ENCODE data around the gene CHD8. TPM values are rescaled to one million over a fixed set of nuclear protein-coding genes. Genes with fewer than 3 reads are reported as not detected.

Gene CHD8
- total and polyA plus RNA-seq, 2 of the 13 experiments (the other 11 are each of a cell fraction or from before 2014, with no cell fraction given): 35.1 to 79.6 TPM

DNA sequence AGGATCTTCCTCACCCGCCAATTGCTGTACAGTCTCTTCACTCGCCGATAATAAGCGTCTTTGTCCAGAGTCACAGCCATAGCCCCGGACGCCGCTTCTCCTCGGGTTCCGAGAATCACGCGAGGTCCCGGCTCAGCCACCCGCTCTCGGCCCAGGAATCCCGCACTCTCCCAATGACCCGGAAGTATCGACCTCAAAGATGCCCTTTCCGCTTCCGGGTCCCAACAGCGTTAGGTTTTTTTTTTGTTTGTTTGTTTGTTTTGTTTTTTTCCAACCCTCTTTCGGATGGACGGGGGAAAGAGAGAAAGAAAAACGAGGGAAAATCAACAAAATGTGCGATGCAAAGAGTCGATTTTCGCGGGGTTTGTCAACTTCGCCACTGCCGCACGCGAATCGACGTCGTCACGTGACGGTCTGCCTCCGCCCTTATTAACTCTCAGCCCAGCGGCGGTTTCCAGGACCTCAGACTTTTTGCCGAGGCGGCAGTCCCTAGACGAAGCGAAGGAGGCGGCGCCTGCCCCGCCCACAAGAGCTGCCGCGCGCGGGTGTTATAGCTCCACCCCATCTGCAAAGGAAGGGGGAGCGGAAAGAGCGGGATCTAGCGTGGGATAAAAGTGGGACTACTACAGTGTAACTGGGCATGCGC, 72.0 kb downstream of the CHD8 start, which contains the start of gene SUPT16H (continued):
- TF ChIP-seq HDAC2 (CRISPR knock-in tag; IDR thresholded peaks at IDR 0.05) (peak; percentile 45; the same call in 1 of the 2 replicates), ZBTB1 (CRISPR knock-in tag; IDR thresholded peaks at IDR 0.05; ENCODE audit: borderline replicate concordance) (peak; percentile 82; the same call in 1 of the 2 replicates), ONECUT2 (CRISPR knock-in tag; IDR thresholded peaks at IDR 0.05) (no peak), ZNF839 (CRISPR knock-in tag; IDR thresholded peaks at IDR 0.05; ENCODE audit: borderline replicate concordance) (peak; percentile 100), ZNF33A (CRISPR knock-in tag; IDR thresholded peaks at IDR 0.05; ENCODE audit: borderline replicate concordance) (peak; percentile 82; the same call in 1 of the 2 replicates), TAF15 (IDR thresholded peaks at IDR 0.05; ENCODE audit: low read depth, low read length, poor library complexity, severe bottlenecking) (peak; percentile 98), MAZ (IDR thresholded peaks at IDR 0.05; ENCODE audit: borderline replicate concordance, low read depth, low read length) (peak; percentile 12; the same call in 1 of the 2 replicates), MAZ (CRISPR knock-in tag; IDR thresholded peaks at IDR 0.05; ENCODE audit: low read depth) (peak; percentile 37), DPF2 (CRISPR knock-in tag; IDR thresholded peaks at IDR 0.05; ENCODE audit: borderline replicate concordance, low read depth) (no peak), ZMYM3 (CRISPR knock-in tag; IDR thresholded peaks at IDR 0.05) (no peak; the same call in 1 of the 2 replicates), ZSCAN29 (CRISPR knock-in tag; conservative IDR thresholded peaks at IDR 0.05) (no peak), SMARCE1 (IDR thresholded peaks at IDR 0.05; ENCODE audit: borderline replicate concordance) (no peak), ZNF703 (CRISPR knock-in tag; IDR thresholded peaks at IDR 0.05; ENCODE audit: borderline replicate concordance) (peak; percentile 84), PTBP1 (IDR thresholded peaks at IDR 0.05; ENCODE audit: low read depth, low read length, poor library complexity, severe bottlenecking) (peak; percentile 93), SRY (CRISPR knock-in tag; IDR thresholded peaks at IDR 0.05) (peak; percentile 95), RNF2 (conservative IDR thresholded peaks at IDR 0.05; ENCODE audit: low read depth) (peak; percentile 70; the same call in 1 of the 2 replicates), JUNB (CRISPR knock-in tag; IDR thresholded peaks at IDR 0.05; ENCODE audit: borderline replicate concordance) (peak; percentile 17; the same call in 1 of the 2 replicates), ZNF124 (CRISPR knock-in tag; IDR thresholded peaks at IDR 0.05) (0 out of 2 replicates have a peak, but pooled peaks have one; percentile 12), PHF5A (CRISPR knock-in tag; IDR thresholded peaks at IDR 0.05; ENCODE audit: low read depth, unreplicated experiment) (no peak), ZNF3 (CRISPR knock-in tag; IDR thresholded peaks at IDR 0.05) (no peak), ZFX (CRISPR knock-in tag; IDR thresholded peaks at IDR 0.05; ENCODE audit: low read depth) (peak; percentile 98)
- TF ChIP-seq, protein P1, sequence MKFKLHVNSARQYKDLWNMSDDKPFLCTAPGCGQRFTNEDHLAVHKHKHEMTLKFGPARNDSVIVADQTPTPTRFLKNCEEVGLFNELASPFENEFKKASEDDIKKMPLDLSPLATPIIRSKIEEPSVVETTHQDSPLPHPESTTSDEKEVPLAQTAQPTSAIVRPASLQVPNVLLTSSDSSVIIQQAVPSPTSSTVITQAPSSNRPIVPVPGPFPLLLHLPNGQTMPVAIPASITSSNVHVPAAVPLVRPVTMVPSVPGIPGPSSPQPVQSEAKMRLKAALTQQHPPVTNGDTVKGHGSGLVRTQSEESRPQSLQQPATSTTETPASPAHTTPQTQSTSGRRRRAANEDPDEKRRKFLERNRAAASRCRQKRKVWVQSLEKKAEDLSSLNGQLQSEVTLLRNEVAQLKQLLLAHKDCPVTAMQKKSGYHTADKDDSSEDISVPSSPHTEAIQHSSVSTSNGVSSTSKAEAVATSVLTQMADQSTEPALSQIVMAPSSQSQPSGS (CRISPR knock-in tag; IDR thresholded peaks at IDR 0.05): peak; percentile 63; the same call in 1 of the 2 replicates
- TF ChIP-seq, protein P2, sequence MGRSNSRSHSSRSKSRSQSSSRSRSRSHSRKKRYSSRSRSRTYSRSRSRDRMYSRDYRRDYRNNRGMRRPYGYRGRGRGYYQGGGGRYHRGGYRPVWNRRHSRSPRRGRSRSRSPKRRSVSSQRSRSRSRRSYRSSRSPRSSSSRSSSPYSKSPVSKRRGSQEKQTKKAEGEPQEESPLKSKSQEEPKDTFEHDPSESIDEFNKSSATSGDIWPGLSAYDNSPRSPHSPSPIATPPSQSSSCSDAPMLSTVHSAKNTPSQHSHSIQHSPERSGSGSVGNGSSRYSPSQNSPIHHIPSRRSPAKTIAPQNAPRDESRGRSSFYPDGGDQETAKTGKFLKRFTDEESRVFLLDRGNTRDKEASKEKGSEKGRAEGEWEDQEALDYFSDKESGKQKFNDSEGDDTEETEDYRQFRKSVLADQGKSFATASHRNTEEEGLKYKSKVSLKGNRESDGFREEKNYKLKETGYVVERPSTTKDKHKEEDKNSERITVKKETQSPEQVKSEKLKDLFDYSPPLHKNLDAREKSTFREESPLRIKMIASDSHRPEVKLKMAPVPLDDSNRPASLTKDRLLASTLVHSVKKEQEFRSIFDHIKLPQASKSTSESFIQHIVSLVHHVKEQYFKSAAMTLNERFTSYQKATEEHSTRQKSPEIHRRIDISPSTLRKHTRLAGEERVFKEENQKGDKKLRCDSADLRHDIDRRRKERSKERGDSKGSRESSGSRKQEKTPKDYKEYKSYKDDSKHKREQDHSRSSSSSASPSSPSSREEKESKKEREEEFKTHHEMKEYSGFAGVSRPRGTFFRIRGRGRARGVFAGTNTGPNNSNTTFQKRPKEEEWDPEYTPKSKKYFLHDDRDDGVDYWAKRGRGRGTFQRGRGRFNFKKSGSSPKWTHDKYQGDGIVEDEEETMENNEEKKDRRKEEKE (IDR thresholded peaks at IDR 0.05): no peak
- TF ChIP-seq, protein P3, sequence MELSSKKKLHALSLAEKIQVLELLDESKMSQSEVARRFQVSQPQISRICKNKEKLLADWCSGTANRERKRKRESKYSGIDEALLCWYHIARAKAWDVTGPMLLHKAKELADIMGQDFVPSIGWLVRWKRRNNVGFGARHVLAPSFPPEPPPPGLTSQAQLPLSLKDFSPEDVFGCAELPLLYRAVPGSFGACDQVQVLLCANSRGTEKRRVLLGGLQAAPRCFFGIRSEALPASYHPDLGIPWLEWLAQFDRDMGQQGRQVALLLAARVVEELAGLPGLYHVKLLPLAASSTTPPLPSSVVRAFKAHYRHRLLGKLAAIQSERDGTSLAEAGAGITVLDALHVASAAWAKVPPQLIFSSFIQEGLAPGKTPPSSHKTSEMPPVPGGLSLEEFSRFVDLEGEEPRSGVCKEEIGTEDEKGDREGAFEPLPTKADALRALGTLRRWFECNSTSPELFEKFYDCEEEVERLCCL (CRISPR knock-in tag; IDR thresholded peaks at IDR 0.05; ENCODE audit: borderline replicate concordance): peak; percentile 29; the same call in 1 of the 2 replicates
- TF ChIP-seq, protein P4, sequence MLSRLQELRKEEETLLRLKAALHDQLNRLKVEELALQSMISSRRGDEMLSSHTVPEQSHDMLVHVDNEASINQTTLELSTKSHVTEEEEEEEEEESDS (CRISPR knock-in tag; IDR thresholded peaks at IDR 0.05; ENCODE audit: borderline replicate concordance): no peak
